NCI-H2227 treated with DMSO at 0.1 percent for 48 hours (cell line): ENCODE measurements around the gene ERMAP.

Source experiments
- DNase-seq: peaks from one replicate; lab custom pipeline; 2025; lab: John Stamatoyannopoulos, UW

The ERMAP gene

GRCh38 chr1:42876009-42876408 lies 59.1 kb downstream of the ERMAP start:
- no peak for DNase-seq

DNA sequence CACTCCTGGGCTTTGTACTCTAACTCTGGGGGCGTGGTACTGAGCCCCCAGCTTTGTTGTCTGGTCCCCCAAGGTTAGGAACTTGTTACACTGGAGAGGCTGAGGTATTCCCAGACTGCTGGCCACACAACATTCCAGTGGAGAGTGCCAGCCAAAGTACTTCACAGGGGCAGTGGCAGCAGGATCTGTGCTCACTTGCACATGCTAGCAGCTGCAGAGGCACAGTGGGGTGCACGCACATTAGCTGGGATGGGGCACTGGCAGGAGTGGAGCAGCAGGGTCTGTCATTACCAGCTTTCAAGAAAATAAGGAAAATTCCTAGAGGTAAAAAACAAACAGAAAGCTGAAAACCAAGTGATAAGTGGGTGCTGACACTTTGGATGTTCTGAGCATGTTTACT lies 60.5 kb downstream of the ERMAP start:
- DNase-seq: peak; percentile 40

- no peak for DNase-seq
These were observed 63.5 kb downstream of the ERMAP start for GRCh38 chr1:42880384-42880783.

DNA sequence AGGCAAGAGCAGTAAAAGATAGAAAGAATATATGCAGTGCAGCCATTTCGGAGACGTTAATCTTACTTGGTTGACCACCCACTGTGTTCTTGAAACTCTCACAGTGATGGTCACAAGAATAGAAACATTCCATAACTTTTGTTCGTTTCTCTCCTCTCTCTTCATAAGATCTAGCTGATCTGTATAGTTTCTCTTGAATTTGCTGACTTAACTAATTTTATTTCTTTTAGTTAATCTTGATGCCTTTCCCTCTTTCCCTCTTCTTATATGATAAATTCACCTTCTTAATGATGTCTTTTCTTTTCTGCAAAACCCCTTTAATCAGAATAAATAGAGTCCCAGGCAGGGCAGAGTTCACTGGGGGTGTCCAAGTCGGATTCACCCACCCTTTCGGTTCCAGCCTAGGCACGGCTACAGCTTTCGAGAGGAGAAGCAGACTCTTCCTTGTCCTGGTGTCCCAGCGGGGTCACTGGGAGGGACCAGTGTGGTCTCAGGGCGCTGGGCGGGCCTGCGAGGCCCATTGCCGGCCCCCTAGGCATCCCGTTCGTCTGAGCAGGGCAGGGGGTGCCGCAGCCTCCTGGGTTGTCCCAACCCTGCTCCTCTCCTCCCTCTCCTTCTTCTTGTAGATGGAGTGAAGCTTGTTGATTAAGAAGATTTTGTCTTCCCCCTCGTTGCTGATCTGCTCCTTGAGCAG lies 69.3 kb downstream of the ERMAP start:
- no peak for DNase-seq

DNA sequence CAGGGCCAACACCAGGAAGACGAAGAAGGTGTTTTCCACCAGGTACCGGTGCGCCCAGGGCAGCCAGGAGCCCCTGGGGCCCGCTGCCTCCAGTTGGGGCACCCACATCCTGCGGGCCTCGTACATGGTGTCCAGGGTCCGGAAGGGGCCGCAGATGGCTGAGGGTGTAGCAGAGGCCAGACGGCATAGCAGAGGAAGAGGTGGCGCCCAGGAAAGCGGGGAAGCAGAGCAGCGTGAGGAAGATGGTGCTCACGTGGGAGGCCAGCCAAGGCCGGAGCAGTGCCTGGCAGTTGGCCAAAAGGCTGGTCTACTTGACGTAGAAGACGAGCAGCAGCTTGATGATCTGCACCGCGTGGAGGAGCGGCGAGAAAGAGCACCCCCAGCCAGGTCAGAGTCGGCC lies 69.9 kb downstream of the ERMAP start:
- DNase-seq: no peak

- DNase-seq: no peak
These were observed 70.4 kb downstream of the ERMAP start for GRCh38 chr1:42887366-42887765.

DNA sequence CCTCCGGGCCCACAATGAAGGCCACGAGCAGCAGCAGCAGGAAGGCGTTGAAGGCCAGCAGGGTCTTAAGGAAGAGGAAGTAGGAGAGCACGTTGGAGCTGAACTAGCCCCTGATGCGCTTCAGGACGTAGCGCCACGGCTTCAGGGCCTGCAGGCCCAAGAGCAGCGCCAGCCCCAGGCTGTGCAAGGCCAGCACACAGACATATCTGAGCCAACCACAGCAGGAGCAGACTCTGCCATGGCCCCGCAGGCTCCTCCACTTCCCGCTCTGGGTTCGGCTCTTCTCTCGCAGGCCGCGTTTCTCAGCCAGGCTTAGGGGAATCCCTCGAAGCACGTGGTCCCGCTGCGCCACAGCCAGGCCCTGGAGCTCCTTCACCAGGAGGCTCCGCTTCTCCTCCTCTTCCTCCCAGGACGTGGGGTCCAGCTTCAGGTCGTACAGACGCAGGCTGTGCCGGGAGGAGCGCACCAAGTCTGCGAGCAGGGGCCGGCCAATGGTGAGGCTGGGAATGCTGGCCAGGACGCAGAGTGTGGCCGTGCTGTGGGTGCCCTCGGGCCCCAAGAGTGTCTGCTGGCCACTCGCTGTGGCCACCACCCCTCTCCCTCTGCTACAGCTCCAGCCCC lies 71.2 kb downstream of the ERMAP start:
- no peak for DNase-seq

GRCh38 chr1:42889264-42889663 lies 72.3 kb downstream of the ERMAP start:
- DNase-seq: no peak

GRCh38 chr1:42891465-42892138 lies 74.7 kb downstream of the ERMAP start:
- DNase-seq: no peak
